COLO668 (cell line): Measurements from ENCODE around the gene MUC5AC.
"Not testable (repeated sequence)": the region's sequence is repeated elsewhere in the genome, so short reads cannot be mapped to it uniquely, and the experiment has no call there.

ENCODE experiments used
- DNase-seq: peaks from one replicate; lab custom pipeline; 2025; ENCODE audit not compliant: unreplicated experiment; lab: John Stamatoyannopoulos, UW

MUC5AC gene

GRCh38 chr11:1233351-1234053, 75.7 kb downstream of the MUC5AC start:
- DNase-seq, result no peak

GRCh38 chr11:1234054-1234720, 76.4 kb downstream of the MUC5AC start:
- no peak for DNase-seq

GRCh38 chr11:1234771-1235305, 77.1 kb downstream of the MUC5AC start:
- DNase-seq, result no peak

DNA sequence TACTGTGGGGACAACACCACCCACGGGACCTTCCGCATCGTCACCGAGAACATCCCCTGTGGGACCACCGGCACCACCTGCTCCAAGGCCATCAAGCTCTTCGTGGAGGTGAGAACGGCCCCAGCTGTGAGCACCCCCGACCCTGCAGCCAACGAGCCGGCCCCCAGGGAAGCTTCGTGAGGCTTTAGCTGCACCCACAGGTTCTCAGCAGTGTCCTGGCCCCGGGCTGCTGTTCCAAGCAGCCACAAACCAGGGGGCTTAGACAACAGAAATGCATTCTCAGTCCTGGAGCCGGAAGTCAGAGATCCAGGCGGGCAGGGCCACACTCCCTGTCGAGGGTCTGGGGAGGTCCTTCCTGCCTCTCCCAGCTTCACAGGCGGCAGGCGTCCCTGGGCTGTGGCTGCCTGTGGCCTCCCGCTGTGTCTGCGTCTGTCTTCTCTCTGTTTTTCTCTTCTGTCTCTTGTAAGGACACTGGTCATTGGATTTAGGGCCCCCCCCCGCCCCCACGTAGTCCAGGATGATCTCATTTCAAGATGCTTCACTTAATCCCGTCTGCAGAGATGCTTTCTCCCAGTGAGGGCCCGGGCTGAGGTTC, 77.7 kb downstream of the MUC5AC start:
- no peak for DNase-seq

DNA sequence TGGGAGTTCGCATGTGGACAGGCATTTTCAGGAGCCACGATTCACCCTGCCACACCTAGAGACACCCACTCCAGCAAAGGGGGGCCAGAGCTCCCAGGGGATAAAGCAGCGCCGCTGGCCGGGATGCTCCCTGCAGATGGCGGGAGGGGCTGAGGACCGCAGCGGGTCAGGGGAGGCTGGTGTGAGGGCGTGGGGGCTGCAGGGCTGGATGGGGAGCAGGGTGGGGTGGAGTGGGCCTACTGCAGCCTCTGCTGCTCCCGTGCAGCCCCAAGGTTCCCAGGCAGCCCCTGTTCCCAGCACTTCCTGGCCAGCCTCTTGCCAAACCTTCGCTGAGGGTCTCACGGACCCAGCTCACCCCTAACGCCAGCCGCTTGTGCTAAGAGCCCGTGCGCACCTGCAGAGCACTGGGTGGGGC, 78.2 kb downstream of the MUC5AC start:
- no peak for DNase-seq

DNA sequence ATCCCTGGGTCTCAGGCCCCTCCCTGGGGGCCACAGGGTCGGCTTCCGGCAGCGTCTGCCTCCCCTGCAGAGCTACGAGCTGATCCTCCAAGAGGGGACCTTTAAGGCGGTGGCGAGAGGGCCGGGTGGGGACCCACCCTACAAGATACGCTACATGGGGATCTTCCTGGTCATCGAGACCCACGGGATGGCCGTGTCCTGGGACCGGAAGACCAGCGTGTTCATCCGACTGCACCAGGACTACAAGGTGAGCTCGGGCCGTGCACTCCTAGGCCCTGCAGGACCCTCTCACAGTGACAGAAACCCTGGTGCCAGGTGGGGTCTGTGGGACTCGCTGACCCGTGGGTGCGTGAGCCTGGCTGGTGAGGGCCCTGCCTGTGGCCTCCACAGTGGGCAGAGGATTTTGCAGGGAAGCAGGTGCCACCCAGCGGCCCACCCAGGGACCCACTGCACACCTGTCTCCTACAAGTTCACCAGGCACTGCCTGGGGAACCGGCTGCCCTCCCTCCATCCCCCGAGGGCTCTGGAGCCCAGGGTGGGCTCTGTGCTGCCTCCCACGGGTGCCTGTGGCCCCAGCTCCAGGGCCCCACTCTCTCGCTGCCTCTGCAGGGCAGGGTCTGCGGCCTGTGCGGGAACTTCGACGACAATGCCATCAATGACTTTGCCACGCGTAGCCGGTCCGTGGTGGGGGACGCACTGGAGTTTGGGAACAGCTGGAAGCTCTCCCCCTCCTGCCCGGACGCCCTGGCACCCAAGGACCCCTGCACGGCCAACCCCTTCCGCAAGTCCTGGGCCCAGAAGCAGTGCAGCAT, 78.8 kb downstream of the MUC5AC start:
- no peak for DNase-seq

GRCh38 chr11:1237128-1237580, 79.4 kb downstream of the MUC5AC start:
- no peak for DNase-seq

- no peak for DNase-seq
These were observed 80.1 kb downstream of the MUC5AC start for GRCh38 chr11:1237851-1238250.

- DNase-seq, result no peak
These were observed 81.2 kb downstream of the MUC5AC start for GRCh38 chr11:1238767-1239595.

DNA sequence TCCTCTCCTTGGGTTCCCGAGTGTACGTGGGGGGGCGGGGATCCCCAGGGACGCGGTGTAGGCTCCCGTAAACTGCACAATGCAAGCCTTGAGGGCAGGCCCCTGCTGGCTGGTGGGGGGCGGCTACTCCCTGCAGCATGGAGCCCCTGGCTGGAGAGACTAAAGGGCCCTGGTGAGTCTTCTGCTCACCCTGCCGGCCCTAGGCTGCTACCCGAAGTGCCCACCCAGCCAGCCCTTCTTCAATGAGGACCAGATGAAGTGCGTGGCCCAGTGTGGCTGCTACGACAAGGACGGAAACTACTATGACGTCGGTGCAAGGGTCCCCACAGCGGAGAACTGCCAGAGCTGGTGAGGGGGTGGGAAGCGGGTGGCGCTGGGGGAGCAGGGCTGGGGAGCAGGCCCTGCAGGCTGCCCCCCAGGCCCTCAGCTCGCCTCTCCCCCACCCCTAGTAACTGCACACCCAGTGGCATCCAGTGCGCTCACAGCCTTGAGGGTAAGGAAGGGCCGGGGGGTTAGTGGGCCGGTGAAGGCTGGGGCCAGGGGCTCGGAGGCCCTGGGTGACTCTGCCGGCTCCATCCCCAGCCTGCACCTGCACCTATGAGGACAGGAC, 81.9 kb downstream of the MUC5AC start:
- no peak for DNase-seq

- no peak for DNase-seq
These were observed 83.0 kb downstream of the MUC5AC start for GRCh38 chr11:1240771-1241170.

DNA sequence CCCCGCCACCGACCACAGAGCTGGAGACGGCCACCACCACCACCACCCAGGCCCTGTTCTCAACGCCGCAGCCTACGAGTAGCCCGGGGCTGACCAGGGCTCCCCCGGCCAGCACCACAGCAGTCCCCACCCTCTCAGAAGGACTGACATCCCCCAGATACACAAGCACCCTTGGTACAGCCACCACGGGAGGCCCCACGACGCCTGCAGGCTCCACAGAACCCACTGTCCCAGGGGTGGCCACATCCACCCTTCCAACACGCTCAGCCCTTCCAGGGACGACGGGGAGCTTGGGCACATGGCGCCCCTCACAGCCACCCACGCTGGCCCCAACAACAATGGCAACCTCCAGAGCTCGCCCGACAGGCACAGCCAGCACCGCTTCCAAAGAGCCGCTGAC, 84.0 kb downstream of the MUC5AC start:
- DNase-seq, result no peak

GRCh38 chr11:1242289-1242688, 84.5 kb downstream of the MUC5AC start:
- no peak for DNase-seq

GRCh38 chr11:1242751-1243150, 85.0 kb downstream of the MUC5AC start:
- DNase-seq, result not testable (repeated sequence)

- DNase-seq, result not testable (repeated sequence)
These were observed 85.8 kb downstream of the MUC5AC start for GRCh38 chr11:1243521-1243920.

- DNase-seq, result not testable (repeated sequence)
These were observed 86.8 kb downstream of the MUC5AC start for GRCh38 chr11:1244557-1244956.

- not testable (repeated sequence) for DNase-seq
These were observed 88.0 kb downstream of the MUC5AC start for GRCh38 chr11:1245717-1246116.

DNA sequence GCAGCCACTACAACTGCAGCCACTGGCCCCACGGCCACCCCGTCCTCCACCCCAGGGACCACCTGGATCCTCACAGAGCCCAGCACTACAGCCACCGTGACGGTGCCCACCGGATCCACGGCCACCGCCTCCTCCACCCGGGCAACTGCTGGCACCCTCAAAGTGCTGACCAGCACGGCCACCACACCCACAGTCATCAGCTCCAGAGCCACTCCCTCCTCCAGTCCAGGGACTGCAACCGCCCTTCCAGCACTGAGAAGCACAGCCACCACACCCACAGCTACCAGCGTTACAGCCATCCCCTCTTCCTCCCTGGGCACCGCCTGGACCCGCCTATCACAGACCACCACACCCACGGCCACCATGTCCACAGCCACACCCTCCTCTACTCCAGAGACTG, 88.5 kb downstream of the MUC5AC start:
- not testable (repeated sequence) for DNase-seq

- not testable (repeated sequence) for DNase-seq
These were observed 89.3 kb downstream of the MUC5AC start for GRCh38 chr11:1247026-1247425.

DNA sequence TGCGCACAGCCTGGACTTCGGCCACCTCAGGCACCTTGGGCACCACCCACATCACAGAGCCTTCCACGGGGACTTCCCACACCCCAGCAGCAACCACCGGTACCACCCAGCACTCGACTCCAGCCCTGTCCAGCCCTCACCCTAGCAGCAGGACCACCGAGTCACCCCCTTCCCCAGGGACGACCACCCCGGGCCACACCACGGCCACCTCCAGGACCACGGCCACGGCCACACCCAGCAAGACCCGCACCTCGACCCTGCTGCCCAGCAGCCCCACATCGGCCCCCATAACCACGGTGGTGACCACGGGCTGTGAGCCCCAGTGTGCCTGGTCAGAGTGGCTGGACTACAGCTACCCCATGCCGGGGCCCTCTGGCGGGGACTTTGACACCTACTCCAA, 91.2 kb downstream of the MUC5AC start:
- DNase-seq, result not testable (repeated sequence)
